GM12878 (cell line): Measurements from ENCODE around the gene ADAMTSL2. TPM values are rescaled to one million over a fixed set of nuclear protein-coding genes. Genes with fewer than 3 reads are reported as not detected.

Experiments used
- ATAC-seq: fragments of 200-7000 bp; cut with Tn5 transposase; 3 replicates; pipeline ENCODE4 v1.9.1; 2020; ENCODE audit warnings: mild to moderate bottlenecking, moderate library complexity
- BruUV-seq: library from RNA; stranded (reverse); fragments of 400-500 nt; replicated peaks from 2 replicates; lab custom pipeline; 2021; lab: Mats Ljungman, UMichigan
- CTCF ChIA-PET: fragments of 300-600 bp; sonication (Branson Sonifier 250); formaldehyde crosslinking; extraction: SDS; loops from one replicate; lab custom pipeline; 2021; ENCODE audit warnings: inconsistent platforms; lab: Yijun Ruan, JAX
- POLR2A ChIA-PET: fragments of 350-600 bp; formaldehyde crosslinking; extraction: SDS; loops from one replicate; lab custom pipeline; 2021; ENCODE audit warnings: inconsistent platforms; lab: Charles Lee
- RAD21 ChIA-PET: fragments of 300-600 bp; sonication (Branson Sonifier 250); formaldehyde crosslinking; loops from one replicate; lab custom pipeline; 2023; ENCODE audit warnings: antibody characterized with exemption; ENCODE audit not compliant: unreplicated experiment; lab: Charles Lee
- SMC1A ChIA-PET: fragments of 300-600 bp; sonication (Branson Sonifier 250); formaldehyde crosslinking; loops from one replicate; lab custom pipeline; 2023; ENCODE audit not compliant: unreplicated experiment, uncharacterized antibody; lab: Charles Lee
- DNase-seq: peaks from one replicate; pipeline ENCODE4 v3.0.0-alpha.2; 2011; ENCODE audit warnings: low read depth, low spot score
- FAIRE-seq: peaks from 3 replicates; lab custom pipeline; 2011; peaks lifted over from hg19 to GRCh38; lab: Jason Lieb, UNC
- H2AFZ ChIP-seq: 2 replicates; pipeline ENCODE4 v1.6.0; 2011; ENCODE audit warnings: low read depth, low read length, control low read depth; ENCODE audit not compliant: control insufficient read depth
- H3K27ac ChIP-seq: 2 replicates; pipeline ENCODE4 v1.5.1; 2011; ENCODE audit warnings: control low read depth; ENCODE audit not compliant: control insufficient read depth, insufficient read depth
- H3K27me3 ChIP-seq, 2 experiments: replicated peaks in 1 of 2; 2 replicates each; pipeline versions ENCODE4 v1.6.0 to v1.6.1; 2011; ENCODE audit warnings: low read length in 1 of 2; ENCODE audit not compliant: control insufficient read depth in 2 of 2, insufficient read depth in 2 of 2
- H3K36me3 ChIP-seq, 2 experiments: 2 replicates each; pipeline ENCODE4 v1.5.1; 2011; ENCODE audit warnings: low read length in 1 of 2; ENCODE audit not compliant: control insufficient read depth in 2 of 2, insufficient read depth in 2 of 2
- H3K4me1 ChIP-seq: 2 replicates; pipeline ENCODE4 v1.6.1; 2011; ENCODE audit warnings: mild to moderate bottlenecking, low read length, moderate library complexity, mixed read lengths; ENCODE audit not compliant: control insufficient read depth, insufficient read depth
- H3K4me2 ChIP-seq: 2 replicates; pipeline ENCODE4 v1.6.0; 2011; ENCODE audit warnings: control low read depth; ENCODE audit not compliant: control insufficient read depth, insufficient read depth
- H3K4me3 ChIP-seq: fragments of 200-600 bp; sonication (generic); 2 replicates; pipeline ENCODE4 v1.5.1; 2016
- H3K79me2 ChIP-seq: 2 replicates; pipeline ENCODE4 v1.6.0; 2011; ENCODE audit warnings: low read length; ENCODE audit not compliant: control insufficient read depth, insufficient read depth
- H3K9ac ChIP-seq: 2 replicates; pipeline ENCODE4 v1.8.0; 2011; ENCODE audit warnings: low read length, control low read depth, mixed read lengths; ENCODE audit not compliant: control insufficient read depth, insufficient read depth
- H3K9me3 ChIP-seq: replicated peaks from 3 replicates; pipeline ENCODE4 v1.5.1; 2011; ENCODE audit warnings: mild to moderate bottlenecking, low read length; ENCODE audit not compliant: control insufficient read depth, insufficient read depth
- H4K20me1 ChIP-seq: 2 replicates; pipeline ENCODE4 v1.6.0; 2011; ENCODE audit not compliant: control insufficient read depth, insufficient read depth
- BHLHE40 ChIP-seq, 2 experiments: fragments of 450-650 bp in 1 of 2; IDR thresholded peaks; 2 replicates each; pipeline ENCODE4 v1.6.1; 2011 to 2017; ENCODE audit warnings: low read depth in 2 of 2, borderline replicate concordance in 1 of 2, improper control_type of control experiment in 1 of 2, low read length in 1 of 2, mild to moderate bottlenecking in 1 of 2
- EGR1 ChIP-seq, 2 experiments: IDR thresholded peaks; 1 replicate in 1 of 2; 2 replicates in 1 of 2; pipeline ENCODE4 v1.6.1; 2011 to 2012; ENCODE audit warnings: low read depth in 2 of 2, low read length in 2 of 2, borderline replicate concordance in 1 of 2, mild to moderate bottlenecking in 1 of 2, moderate library complexity in 1 of 2
- IRF5 ChIP-seq: fragments of 450-650 bp; IDR thresholded peaks from 2 replicates; pipeline ENCODE4 v1.6.1; 2017; ENCODE audit warnings: borderline replicate concordance
- RAD51 ChIP-seq: fragments of 450-650 bp; IDR thresholded peaks from 2 replicates; pipeline ENCODE4 v1.6.1; 2016; ENCODE audit warnings: moderate library complexity, mild to moderate bottlenecking, inconsistent platforms
- TARDBP ChIP-seq: IDR thresholded peaks from 2 replicates; pipeline ENCODE4 v1.6.1; 2016; ENCODE audit warnings: borderline replicate concordance
- ZZZ3 ChIP-seq: IDR thresholded peaks from 2 replicates; pipeline ENCODE4 v1.6.1; 2011; ENCODE audit warnings: low read depth; ENCODE audit not compliant: control insufficient read depth, insufficient read length
- WGBS: methylation state at CpG from one replicate; pipeline ENCODE4 v1.1.6; 2016; ENCODE audit warnings: low lambda C conversion rate; ENCODE audit not compliant: insufficient replicate concordance, insufficient coverage; ENCODE audit errors: missing lambda C conversion rate; 5-methylcytosine and 5-hydroxymethylcytosine counted together
- in situ Hi-C: fragments of 300-500 bp; cut with MboI; formaldehyde crosslinking; loops from 9 replicates; pipeline ENCODE4 v1.14.3; 2018; ENCODE audit warnings: mixed read lengths
- intact Hi-C: fragments of 100-400 bp; cut with micrococcal nuclease; formaldehyde crosslinking; loops from one replicate; pipeline ENCODE4 v1.14.2; 2022; ENCODE audit not compliant: unreplicated experiment
- polyA plus RNA-seq, 11 experiments: library from polyadenylated mRNA; depleted of rRNA in 4 of 11; unstranded in 6 of 11; stranded (reverse) in 5 of 11; fragments of >200 nt; fragmentation: Nextera tagmentation in 4 of 11; fragmentation: Illumina TruSeq in 1 of 11; extraction: Ambion mirVana in 4 of 11; extraction: Trizol in 1 of 11; gene quantifications; 1 replicate in 1 of 11; 2 replicates in 10 of 11; pipeline versions ENCODE4 v1.2.1 to v1.2.3, GENCODE V29; 2011 to 2016; ENCODE audit warnings: inconsistent platforms in 2 of 11, missing spikeins in 2 of 11, low read depth in 1 of 11
- total RNA-seq, 4 experiments: library from RNA; depleted of rRNA in 3 of 4; stranded (reverse); fragments of >200 nt in 3 of 4; fragmentation: Illumina TruSeq in 1 of 4; extraction: Trizol in 1 of 4; gene quantifications; 2 replicates each; pipeline versions ENCODE4 v1.2.1 to v1.2.3, GENCODE V29; 2013 to 2021
- TF ChIP-seq, protein P1 (sequence below): IDR thresholded peaks from 2 replicates; pipeline ENCODE4 v1.6.1; 2012; ENCODE audit warnings: low read depth, low read length, improper control_type of control experiment

The ADAMTSL2 gene
- total and polyA plus RNA-seq, 10 of the 15 experiments (the other 5 are each of a cell fraction or from before 2014, with no cell fraction given), result 0.07 TPM; not detected in 9

GRCh38 chr9:133525677-133526076 is 8.8 kb upstream of the ADAMTSL2 start:
- Histone ChIP-seq H3K36me3 (no peaks in the 10 kb centered on the region), H3K79me2 (no peaks in the 10 kb centered on the region), H4K20me1 (no peaks in the 10 kb centered on the region), H3K27ac (no peak overlapping the region), H3K9ac (no peak overlapping the region), H3K4me3 (no peak overlapping the region), H3K4me2 (no peak overlapping the region), H3K4me1 (no peaks in the 10 kb centered on the region), H2AFZ (no peak overlapping the region), H3K27me3 (peaks cover 0 to 8% of the 10 kb centered on the region in 2 experiments; a peak in 3 of 4 replicates), H3K9me3 (no peaks in the 10 kb centered on the region)
- DNase-seq (no peak), FAIRE-seq (no peak), ATAC-seq (no peak)
- CTCF ChIA-PET, result no interaction called here
- POLR2A ChIA-PET, result no interaction called here
- intact Hi-C loops, result no loop called here
- WGBS, result 38% methylated on average over 8 of the region's 8 CpGs
- in situ Hi-C loops, result loop anchor here (25.0 kb wide), 1 partner anchor 487 kb away; no protein-coding TSS in a partner anchor
- RAD21 ChIA-PET, result no interaction called here
- BruUV-seq, result no TSS peak
- TF ChIP-seq RAD51, result no peak
- SMC1A ChIA-PET, result no interaction called here

DNA sequence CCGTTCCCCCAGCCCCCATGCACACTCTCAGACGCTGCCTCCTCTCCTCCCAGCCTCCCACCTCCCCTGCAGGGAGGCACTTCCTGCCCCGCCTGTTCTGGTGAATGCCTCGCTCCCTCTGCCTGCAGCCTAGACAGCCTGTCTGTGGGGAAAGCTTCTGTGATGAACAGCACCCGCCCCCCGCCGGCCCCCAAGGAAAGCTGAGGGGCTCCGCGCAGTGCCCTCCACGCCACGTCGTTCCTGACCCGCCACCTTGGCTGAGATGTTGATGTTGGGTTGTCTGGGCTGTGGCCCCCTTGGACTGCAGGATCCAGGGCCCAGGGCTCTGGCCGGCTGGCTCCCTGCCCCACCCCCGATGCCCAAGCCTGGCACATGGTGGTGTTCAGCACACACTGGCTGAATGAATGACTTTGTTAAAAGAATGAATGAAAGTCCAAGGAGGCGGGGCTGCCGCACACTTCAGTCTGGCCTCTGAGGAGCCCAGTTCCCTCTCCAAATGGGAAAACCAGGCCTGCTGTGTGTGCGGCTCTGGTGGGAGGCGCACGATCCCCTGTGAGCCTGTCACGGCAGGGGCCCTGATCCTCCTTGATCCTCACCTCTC is 7.7 kb upstream of the ADAMTSL2 start:
- H3K27ac ChIP-seq, result no peak overlapping the region
- intact Hi-C loops, result no loop called here
- no TSS peak for BruUV-seq
- in situ Hi-C loops, result loop anchor here (25.0 kb wide), 1 partner anchor 485 kb away; no protein-coding TSS in a partner anchor
- CTCF ChIA-PET, result interaction anchor here (0.7 kb wide), 1 partner anchor 1906 kb away, joined by 3 read pairs; no protein-coding TSS in a partner anchor
- H4K20me1 ChIP-seq, result no peaks in the 10 kb centered on the region
- no peaks in the 10 kb centered on the region for H3K79me2 ChIP-seq
- H3K4me2 ChIP-seq, result no peak overlapping the region
- H3K27me3 ChIP-seq, result peaks cover 0 to 8% of the 10 kb centered on the region in 2 experiments; a peak in 3 of 4 replicates
- ATAC-seq, result no peak
- TF ChIP-seq ZZZ3 (no peak), BHLHE40 (IDR thresholded peaks at IDR 0.05; ENCODE audit: borderline replicate concordance in 1 of 2, low read depth in 2 of 2, low read length in 1 of 2) (no peak), IRF5 (no peak), TARDBP (no peak), EGR1 (IDR thresholded peaks at IDR 0.05; ENCODE audit: borderline replicate concordance in 1 of 2, low read depth in 2 of 2, low read length in 2 of 2) (no peak)
- TF ChIP-seq, protein P1, sequence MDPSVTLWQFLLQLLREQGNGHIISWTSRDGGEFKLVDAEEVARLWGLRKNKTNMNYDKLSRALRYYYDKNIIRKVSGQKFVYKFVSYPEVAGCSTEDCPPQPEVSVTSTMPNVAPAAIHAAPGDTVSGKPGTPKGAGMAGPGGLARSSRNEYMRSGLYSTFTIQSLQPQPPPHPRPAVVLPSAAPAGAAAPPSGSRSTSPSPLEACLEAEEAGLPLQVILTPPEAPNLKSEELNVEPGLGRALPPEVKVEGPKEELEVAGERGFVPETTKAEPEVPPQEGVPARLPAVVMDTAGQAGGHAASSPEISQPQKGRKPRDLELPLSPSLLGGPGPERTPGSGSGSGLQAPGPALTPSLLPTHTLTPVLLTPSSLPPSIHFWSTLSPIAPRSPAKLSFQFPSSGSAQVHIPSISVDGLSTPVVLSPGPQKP, result no peak
- TF ChIP-seq, all 136 proteins: peak for 0
- Histone ChIP-seq H3K9me3 (no peaks in the 10 kb centered on the region), H2AFZ (no peak overlapping the region), H3K4me3 (no peak overlapping the region), H3K4me1 (no peaks in the 10 kb centered on the region), H3K9ac (no peak overlapping the region), H3K36me3 (no peaks in the 10 kb centered on the region)
- POLR2A ChIA-PET, result no interaction called here
- SMC1A ChIA-PET, result no interaction called here
- FAIRE-seq (no peak), DNase-seq (no peak)
- RAD21 ChIA-PET, result no interaction called here
- WGBS, result 24% methylated on average over 21 of the region's 21 CpGs
